ENCODE results near the gene RMDN3. TPM values are rescaled to one million over a fixed set of nuclear protein-coding genes. Genes with fewer than 3 reads are reported as not detected.

RMDN3 gene
- total RNA-seq, 1 experiment from 2014 or later = 15.7 TPM

- Histone ChIP-seq H3K27me3 (ENCODE audit: insufficient read depth, low read depth) (no peaks in the 10 kb centered on the region), H3K4me1 (replicated peaks; ENCODE audit: insufficient read depth) (no peaks in the 10 kb centered on the region), H3K27ac (no peak overlapping the region), H3K4me2 (no peak overlapping the region), H3K9me3 (ENCODE audit: insufficient read depth, low read depth) (no peaks in the 10 kb centered on the region), H4K20me1 (ENCODE audit: insufficient read depth) (no peaks in the 10 kb centered on the region), H3F3A (ENCODE audit: insufficient read depth, low read depth) (no peaks in the 10 kb centered on the region), H3K79me2 (ENCODE audit: low read depth) (no peaks in the 10 kb centered on the region), H3K4me3 (no peak overlapping the region), H3K36me3 (ENCODE audit: low read depth) (no peaks in the 10 kb centered on the region; the same call in 1 of the 2 replicates), H3K9me2 (ENCODE audit: insufficient read depth) (no peaks in the 10 kb centered on the region), H2AFZ (no peak overlapping the region)
- ChIA-PET POLR2A (ENCODE audit: unreplicated experiment) (no interaction called here), CTCF (no interaction called here)
- no peak for TF ChIP-seq EZH2 (IDR thresholded peaks at IDR 0.05; ENCODE audit: low read depth)
- TF ChIP-seq, protein P1, sequence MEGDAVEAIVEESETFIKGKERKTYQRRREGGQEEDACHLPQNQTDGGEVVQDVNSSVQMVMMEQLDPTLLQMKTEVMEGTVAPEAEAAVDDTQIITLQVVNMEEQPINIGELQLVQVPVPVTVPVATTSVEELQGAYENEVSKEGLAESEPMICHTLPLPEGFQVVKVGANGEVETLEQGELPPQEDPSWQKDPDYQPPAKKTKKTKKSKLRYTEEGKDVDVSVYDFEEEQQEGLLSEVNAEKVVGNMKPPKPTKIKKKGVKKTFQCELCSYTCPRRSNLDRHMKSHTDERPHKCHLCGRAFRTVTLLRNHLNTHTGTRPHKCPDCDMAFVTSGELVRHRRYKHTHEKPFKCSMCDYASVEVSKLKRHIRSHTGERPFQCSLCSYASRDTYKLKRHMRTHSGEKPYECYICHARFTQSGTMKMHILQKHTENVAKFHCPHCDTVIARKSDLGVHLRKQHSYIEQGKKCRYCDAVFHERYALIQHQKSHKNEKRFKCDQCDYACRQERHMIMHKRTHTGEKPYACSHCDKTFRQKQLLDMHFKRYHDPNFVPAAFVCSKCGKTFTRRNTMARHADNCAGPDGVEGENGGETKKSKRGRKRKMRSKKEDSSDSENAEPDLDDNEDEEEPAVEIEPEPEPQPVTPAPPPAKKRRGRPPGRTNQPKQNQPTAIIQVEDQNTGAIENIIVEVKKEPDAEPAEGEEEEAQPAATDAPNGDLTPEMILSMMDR (conservative IDR thresholded peaks at IDR 0.05) = no peak
- intact Hi-C loops (cut with micrococcal nuclease; ENCODE audit: unreplicated experiment) = no loop called here
- no TSS peak for BruUV-seq (replicated peaks)
- DNase-seq = no peak
Observed at GRCh38 chr15:40739854-40740253, 15.2 kb downstream of the RMDN3 start.

DNA sequence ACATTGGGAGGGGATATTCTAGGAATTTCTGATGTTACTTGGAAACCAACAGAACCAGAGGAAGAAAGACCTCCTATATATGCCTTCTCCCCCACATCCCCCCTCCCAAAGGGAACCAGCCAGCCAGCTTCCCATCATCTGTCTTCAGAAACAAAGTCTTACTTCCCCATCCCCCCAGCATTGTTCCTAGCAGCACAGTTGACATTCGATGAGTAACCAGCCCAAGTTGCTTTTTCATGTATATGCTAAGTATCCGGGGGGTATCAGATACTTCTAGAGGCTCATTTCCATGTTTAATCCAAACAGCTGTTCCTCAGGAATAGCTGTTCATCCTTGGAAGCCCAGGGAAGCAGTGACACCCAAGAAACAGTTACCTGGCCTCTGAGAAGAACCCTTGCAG lies 16.0 kb downstream of the RMDN3 start:
- Histone ChIP-seq H3K9me2 (ENCODE audit: insufficient read depth) (no peaks in the 10 kb centered on the region), H3K9me3 (ENCODE audit: insufficient read depth, low read depth) (no peaks in the 10 kb centered on the region), H3K79me2 (ENCODE audit: low read depth) (no peaks in the 10 kb centered on the region), H3K4me3 (no peak overlapping the region), H2AFZ (no peak overlapping the region), H3K27ac (no peak overlapping the region), H3K4me2 (no peak overlapping the region), H4K20me1 (ENCODE audit: insufficient read depth) (no peaks in the 10 kb centered on the region), H3F3A (ENCODE audit: insufficient read depth, low read depth) (no peaks in the 10 kb centered on the region), H3K36me3 (ENCODE audit: low read depth) (no peaks in the 10 kb centered on the region; the same call in 1 of the 2 replicates), H3K4me1 (replicated peaks; ENCODE audit: insufficient read depth) (no peaks in the 10 kb centered on the region), H3K27me3 (ENCODE audit: insufficient read depth, low read depth) (no peaks in the 10 kb centered on the region)
- BruUV-seq (replicated peaks) = no TSS peak
- CTCF ChIA-PET = no interaction called here
- intact Hi-C loops (cut with micrococcal nuclease; ENCODE audit: unreplicated experiment) = no loop called here
- DNase-seq = no peak
- TF ChIP-seq, protein P1 (conservative IDR thresholded peaks at IDR 0.05) = no peak
- no peak for TF ChIP-seq EZH2 (IDR thresholded peaks at IDR 0.05; ENCODE audit: low read depth)
- POLR2A ChIA-PET (ENCODE audit: unreplicated experiment) = interaction anchor here (0.6 kb wide), 1 partner anchor 70 kb away, joined by 12 read pairs; no protein-coding TSS in a partner anchor

- TF ChIP-seq, protein P1 (conservative IDR thresholded peaks at IDR 0.05) = no peak
- no peak for TF ChIP-seq EZH2 (IDR thresholded peaks at IDR 0.05; ENCODE audit: low read depth)
- intact Hi-C loops (cut with micrococcal nuclease; ENCODE audit: unreplicated experiment) = no loop called here
- Histone ChIP-seq H3F3A (ENCODE audit: insufficient read depth, low read depth) (no peaks in the 10 kb centered on the region), H3K36me3 (ENCODE audit: low read depth) (no peaks in the 10 kb centered on the region; the same call in 1 of the 2 replicates), H3K4me3 (no peak overlapping the region), H3K27ac (no peak overlapping the region), H3K4me2 (no peak overlapping the region), H4K20me1 (ENCODE audit: insufficient read depth) (no peaks in the 10 kb centered on the region), H3K9me3 (ENCODE audit: insufficient read depth, low read depth) (no peaks in the 10 kb centered on the region), H3K9me2 (ENCODE audit: insufficient read depth) (no peaks in the 10 kb centered on the region), H3K79me2 (ENCODE audit: low read depth) (no peaks in the 10 kb centered on the region), H3K27me3 (ENCODE audit: insufficient read depth, low read depth) (no peaks in the 10 kb centered on the region), H3K4me1 (replicated peaks; ENCODE audit: insufficient read depth) (no peaks in the 10 kb centered on the region), H2AFZ (no peak overlapping the region)
- no peak for DNase-seq
- CTCF ChIA-PET = no interaction called here
- POLR2A ChIA-PET (ENCODE audit: unreplicated experiment) = interaction anchor here (0.5 kb wide), 1 partner anchor 414 kb away, joined by 4 read pairs; no protein-coding TSS in a partner anchor
- BruUV-seq (replicated peaks) = no TSS peak
Observed at GRCh38 chr15:40737048-40737447, 18.0 kb downstream of the RMDN3 start.

All from PC-9 (cell line).